ENCODE data around the gene SLC39A12.
"Not testable (repeated sequence)": the region's sequence is repeated elsewhere in the genome, so short reads cannot be mapped to it uniquely, and the experiment has no call there.

- TF ChIP-seq, protein P1, sequence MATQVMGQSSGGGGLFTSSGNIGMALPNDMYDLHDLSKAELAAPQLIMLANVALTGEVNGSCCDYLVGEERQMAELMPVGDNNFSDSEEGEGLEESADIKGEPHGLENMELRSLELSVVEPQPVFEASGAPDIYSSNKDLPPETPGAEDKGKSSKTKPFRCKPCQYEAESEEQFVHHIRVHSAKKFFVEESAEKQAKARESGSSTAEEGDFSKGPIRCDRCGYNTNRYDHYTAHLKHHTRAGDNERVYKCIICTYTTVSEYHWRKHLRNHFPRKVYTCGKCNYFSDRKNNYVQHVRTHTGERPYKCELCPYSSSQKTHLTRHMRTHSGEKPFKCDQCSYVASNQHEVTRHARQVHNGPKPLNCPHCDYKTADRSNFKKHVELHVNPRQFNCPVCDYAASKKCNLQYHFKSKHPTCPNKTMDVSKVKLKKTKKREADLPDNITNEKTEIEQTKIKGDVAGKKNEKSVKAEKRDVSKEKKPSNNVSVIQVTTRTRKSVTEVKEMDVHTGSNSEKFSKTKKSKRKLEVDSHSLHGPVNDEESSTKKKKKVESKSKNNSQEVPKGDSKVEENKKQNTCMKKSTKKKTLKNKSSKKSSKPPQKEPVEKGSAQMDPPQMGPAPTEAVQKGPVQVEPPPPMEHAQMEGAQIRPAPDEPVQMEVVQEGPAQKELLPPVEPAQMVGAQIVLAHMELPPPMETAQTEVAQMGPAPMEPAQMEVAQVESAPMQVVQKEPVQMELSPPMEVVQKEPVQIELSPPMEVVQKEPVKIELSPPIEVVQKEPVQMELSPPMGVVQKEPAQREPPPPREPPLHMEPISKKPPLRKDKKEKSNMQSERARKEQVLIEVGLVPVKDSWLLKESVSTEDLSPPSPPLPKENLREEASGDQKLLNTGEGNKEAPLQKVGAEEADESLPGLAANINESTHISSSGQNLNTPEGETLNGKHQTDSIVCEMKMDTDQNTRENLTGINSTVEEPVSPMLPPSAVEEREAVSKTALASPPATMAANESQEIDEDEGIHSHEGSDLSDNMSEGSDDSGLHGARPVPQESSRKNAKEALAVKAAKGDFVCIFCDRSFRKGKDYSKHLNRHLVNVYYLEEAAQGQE (IDR thresholded peaks at IDR 0.05), result not testable (repeated sequence)
- not testable (repeated sequence) for TF ChIP-seq EP300 (IDR thresholded peaks at IDR 0.05); GATA3 (IDR thresholded peaks at IDR 0.05; ENCODE audit: borderline replicate concordance); CTCF (IDR thresholded peaks at IDR 0.05); CHD4 (IDR thresholded peaks at IDR 0.05; ENCODE audit: borderline replicate concordance); SREBF2 (IDR thresholded peaks at IDR 0.05); BHLHE40 (IDR thresholded peaks at IDR 0.05; ENCODE audit: low read depth, low read length)
- TF ChIP-seq, protein P2, sequence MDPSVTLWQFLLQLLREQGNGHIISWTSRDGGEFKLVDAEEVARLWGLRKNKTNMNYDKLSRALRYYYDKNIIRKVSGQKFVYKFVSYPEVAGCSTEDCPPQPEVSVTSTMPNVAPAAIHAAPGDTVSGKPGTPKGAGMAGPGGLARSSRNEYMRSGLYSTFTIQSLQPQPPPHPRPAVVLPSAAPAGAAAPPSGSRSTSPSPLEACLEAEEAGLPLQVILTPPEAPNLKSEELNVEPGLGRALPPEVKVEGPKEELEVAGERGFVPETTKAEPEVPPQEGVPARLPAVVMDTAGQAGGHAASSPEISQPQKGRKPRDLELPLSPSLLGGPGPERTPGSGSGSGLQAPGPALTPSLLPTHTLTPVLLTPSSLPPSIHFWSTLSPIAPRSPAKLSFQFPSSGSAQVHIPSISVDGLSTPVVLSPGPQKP (IDR thresholded peaks at IDR 0.05; ENCODE audit: low read depth, low read length), result not testable (repeated sequence)
Observed at GRCh38 chr10:17950269-17950668, 1.4 kb upstream of the SLC39A12 start.

Data from A549 (cell line).